MM.1S (cell line): Measurements from ENCODE around the gene PLA2G15.
A peak's percentile ranks its signal among the peaks of the same experiment; 100 is the strongest.

Experiments
- DNase-seq: peaks from one replicate; pipeline ENCODE4 v3.0.0-alpha.2; 2015
- H2AFZ ChIP-seq: fragments of 300-600 bp; sonication (generic); 2 replicates; pipeline ENCODE4 v1.6.0; 2016; ENCODE audit warnings: antibody characterized with exemption, low read length
- H3F3A ChIP-seq: fragments of 300-600 bp; sonication (generic); 2 replicates; pipeline ENCODE4 v1.6.1; 2016; ENCODE audit warnings: mild to moderate bottlenecking, antibody characterized with exemption, low read length, moderate library complexity, mixed read lengths; ENCODE audit not compliant: insufficient read depth
- H3K27ac ChIP-seq: fragments of 300-600 bp; sonication (generic); 2 replicates; pipeline ENCODE4 v1.5.1; 2016; ENCODE audit warnings: mild to moderate bottlenecking, low read length
- H3K27me3 ChIP-seq: fragments of 300-600 bp; sonication (generic); replicated peaks from 2 replicates; pipeline ENCODE4 v1.6.0; 2016; ENCODE audit warnings: low read length; ENCODE audit not compliant: insufficient read depth
- H3K36me3 ChIP-seq: fragments of 300-600 bp; sonication (generic); replicated peaks from 2 replicates; pipeline ENCODE4 v1.6.1; 2016; ENCODE audit warnings: mild to moderate bottlenecking, low read length, mixed read lengths; ENCODE audit not compliant: insufficient read depth
- H3K4me1 ChIP-seq: fragments of 300-600 bp; sonication (generic); 2 replicates; pipeline ENCODE4 v1.6.1; 2016; ENCODE audit warnings: low read length, mixed read lengths
- H3K4me2 ChIP-seq: fragments of 300-600 bp; sonication (generic); 2 replicates; pipeline ENCODE4 v1.6.0; 2016; ENCODE audit warnings: low read depth, low read length
- H3K4me3 ChIP-seq: fragments of 300-600 bp; sonication (generic); 2 replicates; pipeline ENCODE4 v1.5.1; 2016; ENCODE audit warnings: low read length, mixed read lengths
- H3K79me2 ChIP-seq: fragments of 300-600 bp; sonication (generic); 2 replicates; pipeline ENCODE4 v1.6.1; 2016; ENCODE audit warnings: mixed run types, low read length, mixed read lengths
- H3K9ac ChIP-seq: fragments of 300-600 bp; sonication (generic); 2 replicates; pipeline ENCODE4 v1.6.1; 2016; ENCODE audit warnings: low read length, mixed read lengths
- H3K9me2 ChIP-seq: fragments of 300-600 bp; sonication (generic); replicated peaks from 2 replicates; pipeline ENCODE4 v1.6.1; 2016; ENCODE audit warnings: mild to moderate bottlenecking, low read length, mixed read lengths; ENCODE audit not compliant: insufficient read depth
- H3K9me3 ChIP-seq: fragments of 300-600 bp; sonication (generic); replicated peaks from 2 replicates; pipeline ENCODE4 v1.6.1; 2016; ENCODE audit warnings: mild to moderate bottlenecking, low read length, mixed read lengths; ENCODE audit not compliant: insufficient read depth
- H4K20me1 ChIP-seq: fragments of 300-600 bp; sonication (generic); 2 replicates; pipeline ENCODE4 v1.6.1; 2016; ENCODE audit warnings: mild to moderate bottlenecking, low read length, moderate library complexity, mixed read lengths; ENCODE audit not compliant: insufficient read depth
- CTCF ChIP-seq: fragments of 300-600 bp; sonication (generic); IDR thresholded peaks from 2 replicates; pipeline ENCODE4 v1.5.1; 2016; ENCODE audit warnings: antibody characterized with exemption, low read length, mixed read lengths
- EZH2 ChIP-seq: fragments of 300-600 bp; sonication (generic); optimal IDR thresholded peaks from 2 replicates; pipeline ENCODE3; 2017; ENCODE audit warnings: low read depth, mild to moderate bottlenecking, antibody characterized with exemption, low read length, mixed read lengths
- EZH2phosphoT487 ChIP-seq: fragments of 300-600 bp; sonication (generic); IDR thresholded peaks from 2 replicates; pipeline ENCODE4 v1.6.1; 2018; ENCODE audit warnings: antibody characterized with exemption, low read length

PLA2G15 gene

GRCh38 chr16:68269793-68270192 is 24.6 kb downstream of the PLA2G15 start:
- no peak overlapping the region for H3K4me2 ChIP-seq
- no peaks in the 10 kb centered on the region for H3K9me2 ChIP-seq
- H2AFZ ChIP-seq: no peak overlapping the region
- peaks cover 48% of the 10 kb centered on the region for H3F3A ChIP-seq
- H3K27me3 ChIP-seq: no peaks in the 10 kb centered on the region
- no peak for DNase-seq
- H3K4me1 ChIP-seq: peaks cover 58% of the 10 kb centered on the region
- H4K20me1 ChIP-seq: no peaks in the 10 kb centered on the region
- peak overlapping the region; percentile 79; the same call in 1 of the 2 replicates for H3K27ac ChIP-seq
- TF ChIP-seq EZH2: no peak
- TF ChIP-seq EZH2phosphoT487: no peak
- TF ChIP-seq CTCF: no peak
- H3K4me3 ChIP-seq: no peak overlapping the region
- H3K36me3 ChIP-seq: 0 out of 2 replicates have a peak, but pooled peaks cover 5% of the 10 kb centered on the region
- peaks cover 95% of the 10 kb centered on the region for H3K79me2 ChIP-seq
- H3K9ac ChIP-seq: no peak overlapping the region
- no peaks in the 10 kb centered on the region for H3K9me3 ChIP-seq

- Histone ChIP-seq H3F3A (peaks cover 48% of the 10 kb centered on the region), H3K4me2 (no peak overlapping the region), H3K4me3 (no peak overlapping the region), H3K9me3 (no peaks in the 10 kb centered on the region), H3K27ac (peak overlapping the region; percentile 79; the same call in 1 of the 2 replicates), H4K20me1 (no peaks in the 10 kb centered on the region), H2AFZ (no peak overlapping the region), H3K4me1 (peaks cover 62% of the 10 kb centered on the region), H3K9ac (no peak overlapping the region), H3K9me2 (no peaks in the 10 kb centered on the region), H3K79me2 (peaks cover 93% of the 10 kb centered on the region), H3K36me3 (0 out of 2 replicates have a peak, but pooled peaks cover 5% of the 10 kb centered on the region), H3K27me3 (no peaks in the 10 kb centered on the region)
- TF ChIP-seq EZH2 (no peak), CTCF (no peak), EZH2phosphoT487 (no peak)
- DNase-seq: no peak
Observed at GRCh38 chr16:68270353-68270752, 25.2 kb downstream of the PLA2G15 start.

GRCh38 chr16:68272507-68273209 is 27.5 kb downstream of the PLA2G15 start:
- H3K36me3 ChIP-seq: 0 out of 2 replicates have a peak, but pooled peaks cover 5% of the 10 kb centered on the region
- H3K4me2 ChIP-seq: peak overlapping the region; percentile 47
- H3K27me3 ChIP-seq: no peaks in the 10 kb centered on the region
- peak overlapping the region; percentile 25 for H3K9ac ChIP-seq
- H4K20me1 ChIP-seq: no peaks in the 10 kb centered on the region
- peaks cover 59% of the 10 kb centered on the region for H3F3A ChIP-seq
- no peak for TF ChIP-seq EZH2
- TF ChIP-seq CTCF: no peak
- DNase-seq: peak; percentile 91
- peak overlapping the region; percentile 79 for H3K27ac ChIP-seq
- H3K9me2 ChIP-seq: no peaks in the 10 kb centered on the region
- H3K4me3 ChIP-seq: no peak overlapping the region
- H3K9me3 ChIP-seq: no peaks in the 10 kb centered on the region
- peaks cover 70% of the 10 kb centered on the region for H3K4me1 ChIP-seq
- peaks cover 85% of the 10 kb centered on the region for H3K79me2 ChIP-seq
- H2AFZ ChIP-seq: no peak overlapping the region
